Sigmoid colon (tissue), 4 donors: ENCODE results near the gene THSD8.

Experiments
- CTCF ChIP-seq, 4 experiments: fragments of 450-650 bp in 3 of 4; fragments of 200-600 bp in 1 of 4; IDR thresholded peaks; one replicate each; pipeline ENCODE4 v1.5.1; 2016 to 2019; ENCODE audit warnings: antibody characterized with exemption in 4 of 4, mild to moderate bottlenecking in 3 of 4, moderate library complexity in 2 of 4
- EP300 ChIP-seq, 4 donors: sonication (generic); formaldehyde crosslinking; IDR thresholded peaks; one replicate each; pipeline ENCODE4 v1.6.1; 2017; ENCODE audit warnings: antibody characterized with exemption in 4 of 4
- POLR2A ChIP-seq, 2 donors: fragments of 450-650 bp; IDR thresholded peaks; one replicate each; pipeline ENCODE4 v1.6.1; 2016; ENCODE audit warnings: antibody characterized with exemption in 2 of 2, mild to moderate bottlenecking in 2 of 2, moderate library complexity in 2 of 2
- POLR2AphosphoS5 ChIP-seq, 4 donors: sonication (generic); formaldehyde crosslinking; IDR thresholded peaks; one replicate each; pipeline ENCODE4 v1.6.1; 2017; ENCODE audit warnings: antibody characterized with exemption in 4 of 4

GRCh38 chr19:12767666-12768065 is 34.2 kb upstream of the THSD8 start:
- TF ChIP-seq CTCF (IDR thresholded peaks at IDR 0.05) (no peak), EP300 (IDR thresholded peaks at IDR 0.05) (no peak), POLR2AphosphoS5 (IDR thresholded peaks at IDR 0.05) (no peak), POLR2A (IDR thresholded peaks at IDR 0.05) (no peak)
